ENCODE results near the gene ECE1.

The ECE1 gene

DNA sequence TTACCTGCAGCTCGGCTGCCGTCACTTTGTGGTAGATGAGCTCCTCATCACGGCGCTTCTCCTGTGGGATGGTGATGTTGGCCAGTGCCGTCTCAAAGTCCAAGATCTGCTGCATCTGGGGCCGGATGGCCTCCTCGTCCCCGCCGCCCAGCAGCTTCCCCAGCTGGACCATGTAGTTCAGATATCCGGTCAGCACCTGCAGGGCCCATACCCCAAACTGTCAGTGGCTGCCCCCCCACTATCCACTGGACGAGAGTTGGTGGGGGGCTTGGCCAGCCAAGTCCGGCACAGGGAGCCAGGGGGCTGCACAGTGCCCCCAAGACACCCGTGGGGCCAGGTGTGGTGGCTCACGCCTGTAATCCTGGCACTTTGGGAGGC, 34.3 kb downstream of the ECE1 start:
- no peaks in the 10 kb centered on the region for H3K27me3 ChIP-seq (ENCODE audit: insufficient read depth, poor library complexity, severe bottlenecking)
- no peak overlapping the region for H3K4me3 ChIP-seq (replicated peaks; ENCODE audit: insufficient read depth, low read length)
- no peak overlapping the region for H3K27ac ChIP-seq (replicated peaks)
- DNase-seq (ENCODE audit: low read depth in 1 of 2, low spot score in 1 of 2): no peak
- TF ChIP-seq SPI1 (IDR thresholded peaks at IDR 0.05; ENCODE audit: borderline replicate concordance, low read depth) (no peak), POLR2AphosphoS5 (IDR thresholded peaks at IDR 0.05; ENCODE audit: low read depth) (no peak), GABPA (IDR thresholded peaks at IDR 0.05; ENCODE audit: low read depth) (no peak)
- TF ChIP-seq, protein P1, sequence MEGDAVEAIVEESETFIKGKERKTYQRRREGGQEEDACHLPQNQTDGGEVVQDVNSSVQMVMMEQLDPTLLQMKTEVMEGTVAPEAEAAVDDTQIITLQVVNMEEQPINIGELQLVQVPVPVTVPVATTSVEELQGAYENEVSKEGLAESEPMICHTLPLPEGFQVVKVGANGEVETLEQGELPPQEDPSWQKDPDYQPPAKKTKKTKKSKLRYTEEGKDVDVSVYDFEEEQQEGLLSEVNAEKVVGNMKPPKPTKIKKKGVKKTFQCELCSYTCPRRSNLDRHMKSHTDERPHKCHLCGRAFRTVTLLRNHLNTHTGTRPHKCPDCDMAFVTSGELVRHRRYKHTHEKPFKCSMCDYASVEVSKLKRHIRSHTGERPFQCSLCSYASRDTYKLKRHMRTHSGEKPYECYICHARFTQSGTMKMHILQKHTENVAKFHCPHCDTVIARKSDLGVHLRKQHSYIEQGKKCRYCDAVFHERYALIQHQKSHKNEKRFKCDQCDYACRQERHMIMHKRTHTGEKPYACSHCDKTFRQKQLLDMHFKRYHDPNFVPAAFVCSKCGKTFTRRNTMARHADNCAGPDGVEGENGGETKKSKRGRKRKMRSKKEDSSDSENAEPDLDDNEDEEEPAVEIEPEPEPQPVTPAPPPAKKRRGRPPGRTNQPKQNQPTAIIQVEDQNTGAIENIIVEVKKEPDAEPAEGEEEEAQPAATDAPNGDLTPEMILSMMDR (IDR thresholded peaks at IDR 0.05; ENCODE audit: insufficient read depth, low read length): no peak
- TF ChIP-seq, protein P2, sequence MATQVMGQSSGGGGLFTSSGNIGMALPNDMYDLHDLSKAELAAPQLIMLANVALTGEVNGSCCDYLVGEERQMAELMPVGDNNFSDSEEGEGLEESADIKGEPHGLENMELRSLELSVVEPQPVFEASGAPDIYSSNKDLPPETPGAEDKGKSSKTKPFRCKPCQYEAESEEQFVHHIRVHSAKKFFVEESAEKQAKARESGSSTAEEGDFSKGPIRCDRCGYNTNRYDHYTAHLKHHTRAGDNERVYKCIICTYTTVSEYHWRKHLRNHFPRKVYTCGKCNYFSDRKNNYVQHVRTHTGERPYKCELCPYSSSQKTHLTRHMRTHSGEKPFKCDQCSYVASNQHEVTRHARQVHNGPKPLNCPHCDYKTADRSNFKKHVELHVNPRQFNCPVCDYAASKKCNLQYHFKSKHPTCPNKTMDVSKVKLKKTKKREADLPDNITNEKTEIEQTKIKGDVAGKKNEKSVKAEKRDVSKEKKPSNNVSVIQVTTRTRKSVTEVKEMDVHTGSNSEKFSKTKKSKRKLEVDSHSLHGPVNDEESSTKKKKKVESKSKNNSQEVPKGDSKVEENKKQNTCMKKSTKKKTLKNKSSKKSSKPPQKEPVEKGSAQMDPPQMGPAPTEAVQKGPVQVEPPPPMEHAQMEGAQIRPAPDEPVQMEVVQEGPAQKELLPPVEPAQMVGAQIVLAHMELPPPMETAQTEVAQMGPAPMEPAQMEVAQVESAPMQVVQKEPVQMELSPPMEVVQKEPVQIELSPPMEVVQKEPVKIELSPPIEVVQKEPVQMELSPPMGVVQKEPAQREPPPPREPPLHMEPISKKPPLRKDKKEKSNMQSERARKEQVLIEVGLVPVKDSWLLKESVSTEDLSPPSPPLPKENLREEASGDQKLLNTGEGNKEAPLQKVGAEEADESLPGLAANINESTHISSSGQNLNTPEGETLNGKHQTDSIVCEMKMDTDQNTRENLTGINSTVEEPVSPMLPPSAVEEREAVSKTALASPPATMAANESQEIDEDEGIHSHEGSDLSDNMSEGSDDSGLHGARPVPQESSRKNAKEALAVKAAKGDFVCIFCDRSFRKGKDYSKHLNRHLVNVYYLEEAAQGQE (IDR thresholded peaks at IDR 0.05; ENCODE audit: insufficient replicate concordance, low read depth): no peak

DNA sequence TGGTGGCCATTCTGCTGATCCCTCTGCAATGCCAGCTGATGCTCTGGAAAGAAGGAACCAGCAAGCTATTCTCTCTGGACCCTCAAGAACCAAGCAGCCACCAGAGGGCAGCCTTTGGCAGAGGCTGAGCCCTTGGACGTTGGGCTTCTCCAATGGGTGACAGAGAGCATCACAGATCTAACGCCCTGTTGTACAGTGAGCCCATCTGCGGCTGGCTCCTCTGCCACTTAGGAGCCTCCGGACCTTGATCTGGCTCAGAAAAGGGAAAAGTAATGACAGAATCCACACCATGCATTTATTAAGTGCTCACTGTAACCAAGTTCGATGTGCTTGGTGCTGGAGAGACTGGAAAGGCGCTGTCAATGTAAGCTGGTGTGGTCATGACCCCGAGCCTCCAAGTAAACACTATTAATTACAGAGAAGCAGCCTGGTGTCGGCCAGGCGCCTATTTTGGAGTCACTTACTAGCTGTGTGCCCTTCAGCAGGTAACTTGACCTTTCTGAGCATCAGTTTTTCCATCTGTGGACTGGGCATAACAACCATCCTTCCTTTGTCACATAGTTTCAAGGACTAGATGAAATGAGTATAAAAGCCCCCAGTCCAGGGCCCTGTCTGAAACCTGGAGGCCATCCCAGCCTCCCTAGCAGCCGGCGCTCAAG, 34.9 kb downstream of the ECE1 start:
- H3K4me3 ChIP-seq (replicated peaks; ENCODE audit: insufficient read depth, low read length): no peak overlapping the region
- H3K27ac ChIP-seq (replicated peaks): no peak overlapping the region
- no peaks in the 10 kb centered on the region for H3K27me3 ChIP-seq (ENCODE audit: insufficient read depth, poor library complexity, severe bottlenecking)
- DNase-seq (ENCODE audit: low read depth in 1 of 2, low spot score in 1 of 2): peak; percentile 49 to 89
- TF ChIP-seq GABPA (IDR thresholded peaks at IDR 0.05; ENCODE audit: low read depth) (no peak), SPI1 (IDR thresholded peaks at IDR 0.05; ENCODE audit: borderline replicate concordance, low read depth) (no peak), POLR2AphosphoS5 (IDR thresholded peaks at IDR 0.05; ENCODE audit: low read depth) (no peak)
- TF ChIP-seq, protein P2 (IDR thresholded peaks at IDR 0.05; ENCODE audit: insufficient replicate concordance, low read depth): no peak
- TF ChIP-seq, protein P1 (IDR thresholded peaks at IDR 0.05; ENCODE audit: insufficient read depth, low read length): peak; percentile 88

DNA sequence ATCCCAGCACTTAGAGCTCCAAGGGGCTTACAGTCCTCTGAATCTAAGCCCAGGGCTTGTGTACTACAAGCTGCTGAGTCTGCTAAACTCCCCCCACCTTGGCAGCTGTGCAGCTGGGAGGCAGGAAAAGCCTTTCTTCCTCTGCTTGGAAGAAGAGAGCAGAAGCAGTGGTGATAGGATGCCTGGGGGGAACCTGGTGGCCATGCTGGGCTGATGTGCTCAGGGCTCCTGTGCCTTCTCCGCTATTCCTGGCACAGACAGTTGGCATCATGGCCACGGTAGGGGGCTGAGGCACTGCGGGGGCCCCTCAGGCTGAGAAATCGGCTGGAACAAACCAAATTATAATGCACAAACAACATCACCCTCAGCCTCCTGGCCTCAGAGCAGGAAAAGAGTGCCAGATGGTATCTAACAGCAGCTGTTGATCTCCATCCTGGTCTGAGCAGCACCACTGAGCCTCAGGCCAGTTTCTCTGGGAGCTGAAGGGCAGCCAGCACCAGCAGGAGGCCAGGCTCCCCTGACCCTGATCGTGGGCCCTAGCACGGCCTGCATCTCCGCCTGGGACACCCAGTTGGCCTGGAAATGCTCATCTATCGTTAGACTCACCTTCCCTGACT, 35.8 kb downstream of the ECE1 start:
- TF ChIP-seq POLR2AphosphoS5 (IDR thresholded peaks at IDR 0.05; ENCODE audit: low read depth) (no peak), SPI1 (IDR thresholded peaks at IDR 0.05; ENCODE audit: borderline replicate concordance, low read depth) (no peak), GABPA (IDR thresholded peaks at IDR 0.05; ENCODE audit: low read depth) (no peak)
- TF ChIP-seq, protein P1 (IDR thresholded peaks at IDR 0.05; ENCODE audit: insufficient read depth, low read length): no peak
- TF ChIP-seq, protein P2 (IDR thresholded peaks at IDR 0.05; ENCODE audit: insufficient replicate concordance, low read depth): no peak
- Histone ChIP-seq H3K27ac (replicated peaks) (no peak overlapping the region), H3K4me3 (replicated peaks; ENCODE audit: insufficient read depth, low read length) (no peak overlapping the region), H3K27me3 (ENCODE audit: insufficient read depth, poor library complexity, severe bottlenecking) (no peaks in the 10 kb centered on the region)
- no peak for DNase-seq (ENCODE audit: low read depth in 1 of 2, low spot score in 1 of 2)

All from HL-60 (cell line).